NCI-H526 (cell line): ENCODE measurements around the gene CFAP221.

Source experiments
- DNase-seq, 2 experiments: peaks; one replicate each; lab custom pipeline; 2025; lab: John Stamatoyannopoulos, UW

Gene CFAP221

GRCh38 chr2:119680457-119681202, 136.4 kb downstream of the CFAP221 start:
- no peak for DNase-seq

GRCh38 chr2:119681203-119681867, 137.1 kb downstream of the CFAP221 start:
- no peak for DNase-seq

GRCh38 chr2:119681868-119682220, 137.6 kb downstream of the CFAP221 start:
- no peak for DNase-seq

- no peak for DNase-seq
Measured at GRCh38 chr2:119682578-119682977, 138.3 kb downstream of the CFAP221 start.

- no peak for DNase-seq
Measured at GRCh38 chr2:119683074-119683712, 138.9 kb downstream of the CFAP221 start.

- peak in 1 of 2 experiments; percentile 55 for DNase-seq
Measured at GRCh38 chr2:119683713-119684443, 139.6 kb downstream of the CFAP221 start.

GRCh38 chr2:119684518-119684917, 140.3 kb downstream of the CFAP221 start:
- DNase-seq = no peak

GRCh38 chr2:119688616-119689015, 144.4 kb downstream of the CFAP221 start:
- DNase-seq = no peak

- DNase-seq = no peak
Measured at GRCh38 chr2:119689218-119689617, 145.0 kb downstream of the CFAP221 start.

- DNase-seq = no peak
Measured at GRCh38 chr2:119691189-119691588, 146.9 kb downstream of the CFAP221 start.

- DNase-seq = no peak
Measured at GRCh38 chr2:119691651-119692245, 147.5 kb downstream of the CFAP221 start.

GRCh38 chr2:119692310-119692709, 148.1 kb downstream of the CFAP221 start:
- DNase-seq = no peak

GRCh38 chr2:119692954-119693353, 148.7 kb downstream of the CFAP221 start:
- no peak for DNase-seq

- no peak for DNase-seq
Measured at GRCh38 chr2:119693567-119693966, 149.3 kb downstream of the CFAP221 start.

- DNase-seq = no peak
Measured at GRCh38 chr2:119693967-119694366, 149.7 kb downstream of the CFAP221 start.

GRCh38 chr2:119694470-119694844, 150.2 kb downstream of the CFAP221 start:
- no peak for DNase-seq

- DNase-seq = peak; percentile 19 to 26
Measured at GRCh38 chr2:119694845-119695521, 150.7 kb downstream of the CFAP221 start.

GRCh38 chr2:119696005-119696404, 151.8 kb downstream of the CFAP221 start:
- DNase-seq = no peak

- no peak for DNase-seq
Measured at GRCh38 chr2:119696494-119697030, 152.3 kb downstream of the CFAP221 start.

GRCh38 chr2:119697290-119698020, 153.2 kb downstream of the CFAP221 start:
- DNase-seq = peak; percentile 70 to 76

GRCh38 chr2:119698246-119698645, 154.0 kb downstream of the CFAP221 start:
- DNase-seq = no peak
